OCI-LY7 (cell line): ENCODE data around the gene NUDT8.

Experiments used
- CTCF ChIP-seq: fragments of 200-600 bp; sonication (generic); conservative IDR thresholded peaks from 2 replicates; pipeline ENCODE4 v1.5.1; 2014; ENCODE audit warnings: mild to moderate bottlenecking, antibody characterized with exemption, low read length, moderate library complexity, mixed read lengths
- EZH2phosphoT487 ChIP-seq: fragments of 200-600 bp; sonication (generic); IDR thresholded peaks from 2 replicates; pipeline ENCODE4 v1.6.1; 2018; ENCODE audit warnings: low read depth, borderline replicate concordance, mild to moderate bottlenecking, mixed run types, antibody characterized with exemption, low read length, moderate library complexity, mixed read lengths

- TF ChIP-seq CTCF (no peak), EZH2phosphoT487 (no peak)
Observed at GRCh38 chr11:67657300-67657699, 27.6 kb upstream of the NUDT8 start.
